ENCODE data around the gene FEZ2.

- TF ChIP-seq, protein P1, sequence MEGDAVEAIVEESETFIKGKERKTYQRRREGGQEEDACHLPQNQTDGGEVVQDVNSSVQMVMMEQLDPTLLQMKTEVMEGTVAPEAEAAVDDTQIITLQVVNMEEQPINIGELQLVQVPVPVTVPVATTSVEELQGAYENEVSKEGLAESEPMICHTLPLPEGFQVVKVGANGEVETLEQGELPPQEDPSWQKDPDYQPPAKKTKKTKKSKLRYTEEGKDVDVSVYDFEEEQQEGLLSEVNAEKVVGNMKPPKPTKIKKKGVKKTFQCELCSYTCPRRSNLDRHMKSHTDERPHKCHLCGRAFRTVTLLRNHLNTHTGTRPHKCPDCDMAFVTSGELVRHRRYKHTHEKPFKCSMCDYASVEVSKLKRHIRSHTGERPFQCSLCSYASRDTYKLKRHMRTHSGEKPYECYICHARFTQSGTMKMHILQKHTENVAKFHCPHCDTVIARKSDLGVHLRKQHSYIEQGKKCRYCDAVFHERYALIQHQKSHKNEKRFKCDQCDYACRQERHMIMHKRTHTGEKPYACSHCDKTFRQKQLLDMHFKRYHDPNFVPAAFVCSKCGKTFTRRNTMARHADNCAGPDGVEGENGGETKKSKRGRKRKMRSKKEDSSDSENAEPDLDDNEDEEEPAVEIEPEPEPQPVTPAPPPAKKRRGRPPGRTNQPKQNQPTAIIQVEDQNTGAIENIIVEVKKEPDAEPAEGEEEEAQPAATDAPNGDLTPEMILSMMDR (IDR thresholded peaks at IDR 0.05; ENCODE audit: low read depth, low read length), result no peak
- TF ChIP-seq POLR2A (IDR thresholded peaks at IDR 0.05; ENCODE audit: extremely low read depth, insufficient read length), result no peak
- TF ChIP-seq, protein P2, sequence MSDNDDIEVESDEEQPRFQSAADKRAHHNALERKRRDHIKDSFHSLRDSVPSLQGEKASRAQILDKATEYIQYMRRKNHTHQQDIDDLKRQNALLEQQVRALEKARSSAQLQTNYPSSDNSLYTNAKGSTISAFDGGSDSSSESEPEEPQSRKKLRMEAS (IDR thresholded peaks at IDR 0.05; ENCODE audit: low read depth, low read length), result no peak
Measured at GRCh38 chr2:36560726-36561125, 37.2 kb downstream of the FEZ2 start.

Measured in NB4 (cell line).